GM03348 (cell line): ENCODE data around the gene HOXA3.

ENCODE experiments used
- DNase-seq: peaks from one replicate; pipeline ENCODE4 v3.0.0; 2012; ENCODE audit warnings: low spot score

The HOXA3 gene

GRCh38 chr7:27143950-27144780 lies 8.2 kb downstream of the HOXA3 start:
- no peak for DNase-seq

GRCh38 chr7:27143023-27143949 lies 9.1 kb downstream of the HOXA3 start, which contains the start of gene HOXA5:
Gene HOXA5, minus strand, starts transcription at chr7:27143681. Its CDS starts 74 bp downstream, at chr7:27143607.
- no peak for DNase-seq

GRCh38 chr7:27142580-27143022 lies 9.8 kb downstream of the HOXA3 start:
- no peak for DNase-seq

GRCh38 chr7:27141923-27142579 lies 10.3 kb downstream of the HOXA3 start:
- DNase-seq = no peak

- no peak for DNase-seq
Measured at GRCh38 chr7:27141137-27141922, 11.1 kb downstream of the HOXA3 start.

- DNase-seq = no peak
Measured at GRCh38 chr7:27140126-27140857, 12.1 kb downstream of the HOXA3 start.

- no peak for DNase-seq
Measured at GRCh38 chr7:27139334-27140125, 12.9 kb downstream of the HOXA3 start.

- DNase-seq = no peak
Measured at GRCh38 chr7:27138985-27139333, 13.4 kb downstream of the HOXA3 start.

GRCh38 chr7:27138472-27138871 lies 13.9 kb downstream of the HOXA3 start:
- DNase-seq = no peak

- no peak for DNase-seq
Measured at GRCh38 chr7:27137640-27138315, 14.6 kb downstream of the HOXA3 start.

GRCh38 chr7:27134392-27134791 lies 18.0 kb downstream of the HOXA3 start:
- DNase-seq = peak; percentile 83

GRCh38 chr7:27133409-27134231 lies 18.8 kb downstream of the HOXA3 start:
- DNase-seq = no peak

GRCh38 chr7:27132978-27133377 lies 19.4 kb downstream of the HOXA3 start:
- DNase-seq = no peak

- DNase-seq = no peak
Measured at GRCh38 chr7:27132214-27132613, 20.2 kb downstream of the HOXA3 start.

- no peak for DNase-seq
Measured at GRCh38 chr7:27131390-27131819, 21.0 kb downstream of the HOXA3 start.

- peak; percentile 98 for DNase-seq
Measured at GRCh38 chr7:27130540-27131389, 21.6 kb downstream of the HOXA3 start, which contains the start of gene HOXA4. Gene HOXA4, minus strand, starts transcription at chr7:27130757. Its CDS starts 24 bp downstream, at chr7:27130733.
